Glomerular endothelial cell (primary cell): Measurements from ENCODE around the gene PTGR3. TPM values are rescaled to one million over a fixed set of nuclear protein-coding genes. Genes with fewer than 3 reads are reported as not detected.

Experiments used
- DNase-seq: peaks from one replicate; pipeline ENCODE4 v3.0.0-alpha.2; 2011; ENCODE audit warnings: low read depth, low spot score; ENCODE audit errors: extremely low read depth
- total RNA-seq: library from RNA; depleted of rRNA; stranded (reverse); fragments of >200 nt; gene quantifications from 2 replicates; pipeline ENCODE4 v1.2.3, GENCODE V29; 2015

PTGR3 gene
- total RNA-seq, 1 donor from 2014 or later, result 27.0 TPM

DNA sequence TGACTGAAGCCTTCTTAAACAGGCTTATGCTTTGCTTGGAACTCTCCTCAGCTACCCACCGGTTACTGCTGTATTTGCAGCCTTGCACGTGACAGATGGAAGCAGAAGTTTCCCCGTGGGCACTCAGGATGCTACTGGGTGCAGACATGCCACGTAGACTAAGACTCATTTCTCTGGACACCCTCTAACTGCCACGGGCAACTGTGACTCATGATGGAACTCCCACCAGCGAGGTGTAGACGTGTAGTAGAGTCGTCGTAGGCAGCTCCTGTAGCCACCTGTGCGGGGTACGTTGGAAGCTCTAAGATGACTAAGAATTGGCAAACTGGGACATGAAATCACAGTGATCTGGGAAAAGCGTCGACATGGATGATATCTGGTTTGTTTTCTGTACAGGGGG lies 29.2 kb upstream of the PTGR3 start:
- DNase-seq, result no peak

- DNase-seq, result no peak
Measured at GRCh38 chr18:75235896-75236295, 27.0 kb upstream of the PTGR3 start.

DNA sequence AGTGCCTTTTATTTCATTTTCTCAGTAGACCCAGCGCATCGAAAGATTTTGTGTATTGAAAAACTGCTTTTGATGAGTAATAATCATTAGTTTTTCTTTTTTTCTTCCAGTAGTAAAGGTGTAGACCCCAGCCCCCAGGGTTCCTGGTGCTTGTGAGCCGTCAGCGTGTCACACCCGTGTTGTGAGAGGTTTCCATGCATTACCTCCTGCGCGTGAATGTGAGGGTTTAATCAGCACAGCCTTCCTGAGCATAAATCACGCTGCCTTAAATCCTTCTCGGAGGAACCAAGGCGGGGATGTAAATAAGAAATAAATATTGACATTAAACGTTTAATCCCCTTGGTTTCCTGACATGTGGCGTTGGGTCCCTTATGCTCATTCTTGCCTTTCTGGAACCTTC lies 26.0 kb upstream of the PTGR3 start:
- DNase-seq, result no peak

DNA sequence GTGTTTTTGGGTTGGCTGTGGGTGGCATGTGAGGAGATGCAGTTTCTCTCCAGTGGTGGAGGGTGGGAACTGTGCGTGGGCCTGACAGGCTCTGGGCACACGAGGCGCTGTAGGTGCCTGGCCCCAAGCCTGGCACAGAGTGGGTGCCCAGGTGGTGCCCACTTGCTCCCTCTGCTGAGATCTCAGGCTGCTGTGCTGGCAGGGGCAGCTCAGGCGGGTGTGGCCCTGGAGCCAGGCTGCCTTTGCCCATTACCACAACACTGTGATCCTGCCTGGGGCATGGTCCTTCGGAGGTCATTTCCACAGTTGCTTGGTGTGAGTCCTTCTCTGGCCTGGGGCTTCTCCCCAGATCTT lies 22.1 kb upstream of the PTGR3 start:
- no peak for DNase-seq

GRCh38 chr18:75230163-75231052 lies 21.5 kb upstream of the PTGR3 start:
- DNase-seq, result peak; percentile 71

DNA sequence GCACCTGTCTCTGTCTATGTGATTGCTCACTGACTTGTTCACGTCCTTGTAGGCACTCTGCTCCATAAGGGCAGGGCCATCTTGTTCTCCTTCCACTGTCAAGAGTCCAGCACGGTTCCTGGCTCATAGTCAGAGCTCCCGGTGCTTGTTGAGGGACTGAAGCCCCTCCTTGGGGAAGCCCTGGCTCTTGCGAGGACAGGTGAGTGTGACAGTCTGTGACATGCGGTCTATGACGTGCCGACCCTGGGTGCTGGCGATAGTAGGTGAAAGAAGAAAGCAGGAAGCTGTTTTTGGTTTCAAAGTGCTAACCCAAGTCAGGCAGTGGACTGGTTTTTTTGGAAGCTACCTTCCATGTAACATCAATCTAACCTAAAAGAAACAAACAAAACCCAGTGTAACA lies 20.5 kb upstream of the PTGR3 start:
- DNase-seq, result no peak

GRCh38 chr18:75228967-75229366 lies 20.0 kb upstream of the PTGR3 start:
- DNase-seq, result no peak

- no peak for DNase-seq
Measured at GRCh38 chr18:75227535-75228296, 18.8 kb upstream of the PTGR3 start.

GRCh38 chr18:75226956-75227316 lies 18.0 kb upstream of the PTGR3 start:
- no peak for DNase-seq

GRCh38 chr18:75226286-75226955 lies 17.5 kb upstream of the PTGR3 start:
- DNase-seq, result no peak

DNA sequence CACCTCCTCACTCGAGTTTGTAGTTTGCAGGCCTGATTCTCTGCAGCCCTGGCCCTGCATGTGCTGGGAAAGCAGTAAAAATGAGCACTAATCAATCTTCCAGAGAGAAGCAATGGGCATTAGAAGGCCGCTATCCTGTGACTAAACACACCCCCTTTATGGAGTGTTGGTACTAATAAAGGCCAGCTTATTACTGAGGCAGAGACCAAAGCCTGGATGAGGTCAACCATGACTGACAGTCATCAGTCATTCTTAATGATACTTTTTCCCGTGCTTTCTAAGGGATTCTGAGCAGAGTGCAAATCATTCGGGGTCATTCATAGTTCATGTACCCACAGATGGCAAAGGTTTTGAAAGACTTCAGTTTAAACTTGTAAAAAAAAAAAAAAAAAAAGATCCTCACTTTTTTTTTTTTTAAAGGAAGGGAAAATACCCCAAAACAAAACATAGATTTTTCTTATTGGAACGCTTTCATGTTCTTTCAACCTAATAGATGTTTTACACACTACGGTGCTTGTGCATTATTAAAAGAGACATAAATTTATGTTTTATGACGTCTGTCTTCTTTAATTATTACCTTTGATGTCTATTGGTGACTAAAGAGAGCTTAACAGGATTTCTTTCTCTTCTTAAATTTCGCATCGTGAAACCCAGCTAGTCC lies 14.9 kb upstream of the PTGR3 start:
- DNase-seq, result no peak

- DNase-seq, result no peak
Measured at GRCh38 chr18:75222407-75222806, 13.5 kb upstream of the PTGR3 start.

GRCh38 chr18:75221897-75222296 lies 13.0 kb upstream of the PTGR3 start:
- no peak for DNase-seq

- DNase-seq, result no peak
Measured at GRCh38 chr18:75221397-75221796, 12.5 kb upstream of the PTGR3 start.

GRCh38 chr18:75220551-75221355 lies 11.8 kb upstream of the PTGR3 start:
- DNase-seq, result no peak

- DNase-seq, result no peak
Measured at GRCh38 chr18:75219745-75220375, 10.9 kb upstream of the PTGR3 start.

GRCh38 chr18:75218065-75218923 lies 9.4 kb upstream of the PTGR3 start:
- DNase-seq, result no peak

GRCh38 chr18:75216911-75217689 lies 8.2 kb upstream of the PTGR3 start:
- DNase-seq, result no peak
